ENCODE data around the gene LGSN. TPM values are rescaled to one million over a fixed set of nuclear protein-coding genes. Genes with fewer than 3 reads are reported as not detected.
"Not testable (repeated sequence)": the region's sequence is repeated elsewhere in the genome, so short reads cannot be mapped to it uniquely, and the experiment has no call there.

LGSN gene
- total RNA-seq, 1 experiment from 2014 or later: not detected

GRCh38 chr6:63333440-63333839, 13.7 kb upstream of the LGSN start:
- Histone ChIP-seq H3K36me3 (no peaks in the 10 kb centered on the region), H3K4me3 (no peak overlapping the region), H3K27me3 (no peaks in the 10 kb centered on the region), H3K27ac (no peak overlapping the region), H3K9me3 (replicated peaks) (no peaks in the 10 kb centered on the region), H3K4me1 (no peaks in the 10 kb centered on the region)
- no peak for DNase-seq

GRCh38 chr6:63326630-63327029, 6.8 kb upstream of the LGSN start:
- not testable (repeated sequence) for DNase-seq; H3K4me3 ChIP-seq; H3K27me3 ChIP-seq; H3K4me1 ChIP-seq; H3K27ac ChIP-seq; H3K9me3 ChIP-seq (replicated peaks); H3K36me3 ChIP-seq

- Histone ChIP-seq H3K9me3 (replicated peaks) (no peaks in the 10 kb centered on the region), H3K4me1 (no peaks in the 10 kb centered on the region), H3K4me3 (no peak overlapping the region), H3K36me3 (no peaks in the 10 kb centered on the region; the same call in 1 of the 2 replicates), H3K27ac (no peak overlapping the region), H3K27me3 (no peaks in the 10 kb centered on the region)
- DNase-seq: no peak
Observed at GRCh38 chr6:63322981-63323380, 3.2 kb upstream of the LGSN start.

- H3K4me3 ChIP-seq: no peak overlapping the region
- H3K36me3 ChIP-seq: no peaks in the 10 kb centered on the region; the same call in 1 of the 2 replicates
- no peak overlapping the region for H3K27ac ChIP-seq
- no peak for DNase-seq
- H3K4me1 ChIP-seq: no peaks in the 10 kb centered on the region
- H3K9me3 ChIP-seq (replicated peaks): no peaks in the 10 kb centered on the region
- no peaks in the 10 kb centered on the region for H3K27me3 ChIP-seq
Observed at GRCh38 chr6:63321821-63322220, 2.0 kb upstream of the LGSN start.

- H3K4me3 ChIP-seq: no peak overlapping the region
- H3K27ac ChIP-seq: no peak overlapping the region
- H3K27me3 ChIP-seq: no peaks in the 10 kb centered on the region
- H3K4me1 ChIP-seq: no peaks in the 10 kb centered on the region
- no peaks in the 10 kb centered on the region for H3K9me3 ChIP-seq (replicated peaks)
- H3K36me3 ChIP-seq: no peaks in the 10 kb centered on the region
- DNase-seq: no peak
Observed at GRCh38 chr6:63317641-63318040, 2.1 kb downstream of the LGSN start.

- no peaks in the 10 kb centered on the region for H3K9me3 ChIP-seq (replicated peaks)
- H3K27ac ChIP-seq: no peak overlapping the region
- H3K36me3 ChIP-seq: no peaks in the 10 kb centered on the region
- no peak overlapping the region for H3K4me3 ChIP-seq
- H3K4me1 ChIP-seq: no peaks in the 10 kb centered on the region
- no peak for DNase-seq
- no peaks in the 10 kb centered on the region for H3K27me3 ChIP-seq
Observed at GRCh38 chr6:63316113-63316512, 3.7 kb downstream of the LGSN start.

- Histone ChIP-seq H3K4me1 (no peaks in the 10 kb centered on the region), H3K27ac (no peak overlapping the region), H3K9me3 (replicated peaks) (no peaks in the 10 kb centered on the region), H3K27me3 (no peaks in the 10 kb centered on the region), H3K36me3 (no peaks in the 10 kb centered on the region), H3K4me3 (no peak overlapping the region)
- DNase-seq: no peak
Observed at GRCh38 chr6:63313111-63313510, 6.7 kb downstream of the LGSN start.

- Histone ChIP-seq H3K36me3 (no peaks in the 10 kb centered on the region), H3K27me3 (no peaks in the 10 kb centered on the region), H3K4me3 (no peak overlapping the region), H3K9me3 (replicated peaks) (no peaks in the 10 kb centered on the region), H3K4me1 (no peaks in the 10 kb centered on the region), H3K27ac (no peak overlapping the region)
- DNase-seq: peak; percentile 8 to 51
Observed at GRCh38 chr6:63307581-63308246, 12.1 kb downstream of the LGSN start.

- Histone ChIP-seq H3K27ac (no peak overlapping the region), H3K27me3 (no peaks in the 10 kb centered on the region), H3K9me3 (replicated peaks) (no peaks in the 10 kb centered on the region), H3K36me3 (no peaks in the 10 kb centered on the region), H3K4me3 (no peak overlapping the region), H3K4me1 (no peaks in the 10 kb centered on the region)
- DNase-seq: no peak
Observed at GRCh38 chr6:63306420-63306819, 13.4 kb downstream of the LGSN start.

GRCh38 chr6:63305277-63305676, 14.5 kb downstream of the LGSN start:
- H3K9me3 ChIP-seq (replicated peaks): no peaks in the 10 kb centered on the region
- H3K27ac ChIP-seq: no peak overlapping the region
- no peak overlapping the region for H3K4me3 ChIP-seq
- H3K36me3 ChIP-seq: no peaks in the 10 kb centered on the region
- no peaks in the 10 kb centered on the region for H3K27me3 ChIP-seq
- DNase-seq: no peak
- no peaks in the 10 kb centered on the region for H3K4me1 ChIP-seq

- Histone ChIP-seq H3K27me3 (no peaks in the 10 kb centered on the region), H3K9me3 (replicated peaks) (no peaks in the 10 kb centered on the region), H3K27ac (no peak overlapping the region), H3K36me3 (no peaks in the 10 kb centered on the region), H3K4me3 (no peak overlapping the region), H3K4me1 (no peaks in the 10 kb centered on the region)
- DNase-seq: no peak
Observed at GRCh38 chr6:63303476-63303875, 16.3 kb downstream of the LGSN start.

GRCh38 chr6:63299667-63300066, 20.1 kb downstream of the LGSN start:
- H3K27me3 ChIP-seq: no peaks in the 10 kb centered on the region

GRCh38 chr6:63295553-63296194, 24.1 kb downstream of the LGSN start:
- H3K9me3 ChIP-seq (replicated peaks): no peaks in the 10 kb centered on the region
- H3K27ac ChIP-seq: no peak overlapping the region
- H3K4me3 ChIP-seq: no peak overlapping the region
- H3K4me1 ChIP-seq: no peaks in the 10 kb centered on the region
- H3K36me3 ChIP-seq: no peaks in the 10 kb centered on the region
- no peak for DNase-seq
- no peaks in the 10 kb centered on the region for H3K27me3 ChIP-seq

More at GRCh38 chr6:63299667-63300066, 20.1 kb downstream of the LGSN start:
- Histone ChIP-seq H3K9me3 (replicated peaks) (no peaks in the 10 kb centered on the region), H3K4me3 (no peak overlapping the region), H3K36me3 (no peaks in the 10 kb centered on the region), H3K4me1 (no peaks in the 10 kb centered on the region), H3K27ac (no peak overlapping the region)
- DNase-seq: no peak

GRCh38 chr6:63290492-63291058, 29.2 kb downstream of the LGSN start:
- Histone ChIP-seq H3K27ac (no peak overlapping the region), H3K4me1 (no peaks in the 10 kb centered on the region), H3K36me3 (no peaks in the 10 kb centered on the region), H3K27me3 (no peaks in the 10 kb centered on the region), H3K9me3 (replicated peaks) (no peaks in the 10 kb centered on the region), H3K4me3 (no peak overlapping the region)
- DNase-seq: no peak

GRCh38 chr6:63289269-63289872, 30.4 kb downstream of the LGSN start:
- Histone ChIP-seq H3K36me3 (no peaks in the 10 kb centered on the region), H3K27me3 (0 out of 2 replicates have a peak, but pooled peaks cover 2% of the 10 kb centered on the region), H3K4me3 (no peak overlapping the region), H3K4me1 (no peaks in the 10 kb centered on the region), H3K9me3 (replicated peaks) (no peaks in the 10 kb centered on the region), H3K27ac (no peak overlapping the region)
- no peak for DNase-seq
